GM18873 (cell line): ENCODE results near the gene TPRG1L.

Experiments used
- ATAC-seq: cut with Tn5 transposase; IDR thresholded peaks from one replicate; pipeline ENCODE4 v1.9.1; 2021; ENCODE audit warnings: mild to moderate bottlenecking, moderate library complexity, moderate number of reproducible peaks; ENCODE audit not compliant: unreplicated experiment, low FRiP score

The TPRG1L gene

GRCh38 chr1:3626025-3626424 is 1.2 kb downstream of the TPRG1L start:
- no peak for ATAC-seq

- ATAC-seq, result no peak
Measured at GRCh38 chr1:3627515-3628253, 2.9 kb downstream of the TPRG1L start.

DNA sequence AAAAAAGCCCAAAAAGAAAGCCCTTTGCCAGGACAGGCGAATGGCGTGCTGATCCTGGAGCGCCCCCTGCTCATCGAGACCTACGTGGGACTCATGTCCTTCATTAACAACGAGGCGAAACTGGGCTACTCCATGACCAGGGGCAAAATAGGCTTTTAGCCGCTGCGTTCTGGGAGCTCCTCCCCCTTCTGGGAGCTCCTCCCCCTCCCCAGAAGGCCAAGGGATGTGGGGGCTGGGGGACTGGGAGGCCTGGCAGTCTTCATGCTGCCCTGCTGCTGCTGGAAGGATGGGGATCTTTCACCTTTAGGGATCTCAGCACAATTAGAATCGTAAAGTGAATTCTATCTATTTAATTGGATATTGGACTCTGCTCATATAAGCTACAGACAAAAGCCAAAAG is 3.6 kb downstream of the TPRG1L start:
- no peak for ATAC-seq

- no peak for ATAC-seq
Measured at GRCh38 chr1:3629561-3630160, 4.8 kb downstream of the TPRG1L start.

DNA sequence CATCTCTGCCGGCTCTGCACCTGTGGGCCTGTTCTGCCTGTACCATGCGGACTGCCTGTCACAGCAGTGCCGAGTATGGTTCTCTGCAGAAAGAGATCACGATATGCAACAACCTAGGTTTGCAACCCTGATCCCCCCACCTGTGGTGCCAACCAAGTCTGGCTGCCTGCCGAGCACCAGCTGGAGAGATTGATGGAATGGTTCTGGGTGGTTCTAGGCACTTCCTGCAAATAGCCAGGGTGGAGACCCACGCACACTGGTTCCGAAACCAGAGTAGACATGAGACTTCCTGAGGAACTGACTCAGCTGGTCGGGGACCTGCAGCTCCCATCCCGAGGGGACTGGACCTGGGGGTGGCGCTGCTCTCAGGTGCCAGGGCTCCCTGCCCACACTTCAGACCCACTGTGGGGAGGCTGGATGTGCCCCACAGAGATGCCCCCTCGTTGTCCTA is 5.4 kb downstream of the TPRG1L start:
- no peak for ATAC-seq

GRCh38 chr1:3630914-3631313 is 6.1 kb downstream of the TPRG1L start:
- ATAC-seq, result no peak

DNA sequence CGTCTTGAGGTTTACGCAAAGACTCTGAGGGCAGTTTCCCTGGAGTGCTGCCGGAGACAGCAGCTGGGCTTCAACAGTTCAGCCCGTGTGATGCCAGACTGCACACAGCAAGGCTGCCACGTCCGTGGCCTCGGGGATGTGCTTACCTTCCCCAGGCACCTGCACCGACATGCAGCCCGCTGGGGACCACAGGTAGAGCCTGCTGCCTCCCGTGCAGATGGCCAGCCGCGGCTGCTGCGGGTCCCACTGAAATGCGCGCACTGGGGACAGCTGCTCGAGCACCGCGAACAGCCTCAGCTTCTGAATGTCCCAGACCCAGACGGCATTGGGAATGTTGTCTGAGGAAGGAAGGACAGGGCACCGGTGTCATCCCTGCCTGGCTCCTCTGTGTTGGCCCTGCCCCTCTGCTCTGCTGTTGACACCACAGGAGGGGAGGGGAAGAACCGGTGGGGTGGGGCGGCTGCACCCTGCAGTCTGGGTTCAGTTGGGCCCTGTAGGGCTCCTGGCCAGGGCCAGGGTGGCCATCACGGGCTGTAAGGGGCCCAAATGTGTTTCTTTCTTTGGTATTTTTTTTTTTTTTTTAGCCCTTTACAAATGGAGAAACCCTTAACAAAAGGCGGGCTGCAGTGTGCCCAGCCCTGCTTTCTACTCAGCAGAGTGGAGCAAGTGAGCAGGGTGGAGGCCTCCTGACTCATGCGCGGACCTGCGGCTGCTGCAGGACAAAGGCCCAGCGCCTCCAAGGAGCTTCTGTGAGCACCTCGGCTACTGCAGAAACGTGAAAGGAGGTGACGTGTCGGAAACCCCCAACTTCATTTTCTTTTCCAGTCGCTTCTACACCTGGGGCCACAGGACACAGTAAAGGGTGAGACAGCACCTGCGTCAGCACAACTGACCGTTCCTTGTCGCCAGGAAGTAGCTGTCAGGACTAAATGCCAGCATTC is 6.8 kb downstream of the TPRG1L start:
- no peak for ATAC-seq

DNA sequence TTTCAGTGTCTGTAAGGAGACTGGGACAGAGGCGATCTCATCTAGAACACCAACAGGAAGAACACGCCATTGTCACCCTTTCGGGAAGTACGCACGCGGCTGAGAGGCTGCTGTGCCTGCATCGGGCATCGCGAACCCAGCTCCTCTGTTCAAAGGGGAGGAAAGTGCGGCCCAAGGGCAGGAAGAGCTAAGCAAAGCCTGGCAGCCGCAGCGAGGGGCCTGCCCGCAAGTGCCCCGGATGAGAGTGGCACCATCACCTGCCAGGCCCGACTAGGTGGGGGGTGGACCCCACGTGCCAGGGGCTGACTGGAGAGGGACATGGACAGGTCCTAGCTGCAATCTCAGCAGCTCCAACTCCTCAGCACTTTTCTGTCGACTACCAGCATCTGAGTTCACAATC is 7.5 kb downstream of the TPRG1L start:
- ATAC-seq, result no peak

DNA sequence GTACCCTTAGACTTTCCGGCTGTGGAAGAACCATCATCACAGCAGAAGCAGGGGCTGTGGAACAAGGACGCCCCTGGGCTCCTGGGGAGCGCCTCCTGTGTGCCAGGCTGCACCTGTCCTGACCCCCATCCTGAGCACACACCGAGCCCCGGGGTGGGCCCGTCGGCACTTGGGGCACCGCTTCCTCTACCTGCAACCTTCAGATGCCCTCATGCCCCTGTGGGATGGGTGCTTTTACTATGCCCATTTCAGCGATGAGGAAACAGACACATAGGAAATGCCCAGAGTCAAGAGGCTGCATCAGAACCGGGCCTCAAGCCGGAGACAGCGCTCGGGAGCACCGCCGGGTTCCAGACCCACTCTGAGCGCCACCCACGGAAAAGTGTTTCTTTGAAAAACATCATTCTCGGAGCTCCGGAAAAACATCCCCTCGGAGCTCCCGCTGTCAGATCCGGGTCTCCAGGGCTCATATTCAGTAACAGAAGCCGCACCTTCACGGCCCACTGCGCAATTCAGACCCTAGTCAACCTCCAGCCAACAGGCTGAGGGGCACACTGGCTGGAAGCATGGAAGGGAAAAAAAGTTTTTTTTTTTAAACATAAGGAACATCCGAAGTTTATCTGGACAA is 8.0 kb downstream of the TPRG1L start:
- no peak for ATAC-seq

DNA sequence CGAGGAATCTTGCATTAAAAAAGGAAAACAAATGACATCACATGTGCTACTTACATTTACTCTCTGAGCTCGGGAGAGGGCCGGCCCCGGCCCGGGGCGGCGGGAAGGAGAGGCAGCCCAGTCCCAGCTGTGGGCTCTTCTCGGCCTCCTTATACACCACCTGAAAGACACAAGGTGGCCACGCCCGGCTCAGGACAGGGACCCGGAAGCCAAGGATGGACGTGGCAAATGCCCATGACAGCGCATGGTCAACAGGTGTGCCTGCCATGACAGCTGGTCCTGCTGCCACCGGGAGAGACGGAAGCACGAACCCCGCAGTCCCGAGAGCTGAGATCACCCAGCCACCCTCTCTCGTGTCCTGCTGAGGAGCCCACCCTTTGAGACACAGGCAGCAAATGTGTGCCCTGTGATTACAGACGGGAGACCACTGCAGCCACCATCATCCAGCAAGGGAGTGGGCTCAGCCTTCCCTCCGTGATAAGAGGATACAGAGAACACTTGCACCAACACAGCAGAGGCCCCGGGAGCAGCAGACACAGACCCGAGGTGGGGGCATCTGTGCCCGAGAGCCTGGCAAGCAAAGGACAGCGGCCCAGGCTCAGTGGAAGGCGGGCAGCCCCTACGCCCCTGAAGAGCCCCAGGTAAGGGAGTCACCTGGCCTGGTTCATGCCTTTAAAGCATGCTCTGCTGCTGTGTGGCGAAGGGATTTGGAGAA is 8.7 kb downstream of the TPRG1L start:
- no peak for ATAC-seq

GRCh38 chr1:3634059-3634800 is 9.4 kb downstream of the TPRG1L start:
- ATAC-seq, result no peak

DNA sequence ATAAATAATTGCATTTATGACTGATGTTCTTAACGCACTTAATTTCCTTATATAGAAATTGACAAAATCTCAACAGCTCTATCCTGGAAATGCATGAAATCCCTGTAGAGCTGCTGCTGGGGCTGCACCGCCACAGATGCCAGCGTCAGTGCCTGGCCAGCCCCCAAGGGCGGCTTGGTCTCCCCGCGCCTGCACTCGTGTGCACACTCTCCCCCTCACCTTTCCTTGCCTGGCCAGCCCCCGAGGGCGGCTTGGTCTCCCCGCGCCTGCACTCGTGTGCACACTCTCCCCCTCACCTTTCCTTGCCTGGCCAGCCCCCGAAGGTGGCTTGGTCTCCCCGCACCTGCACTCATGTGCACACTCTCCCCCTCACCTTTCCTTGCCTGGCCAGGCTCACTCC is 11.3 kb downstream of the TPRG1L start:
- ATAC-seq, result no peak

GRCh38 chr1:3636531-3636930 is 11.7 kb downstream of the TPRG1L start:
- no peak for ATAC-seq

DNA sequence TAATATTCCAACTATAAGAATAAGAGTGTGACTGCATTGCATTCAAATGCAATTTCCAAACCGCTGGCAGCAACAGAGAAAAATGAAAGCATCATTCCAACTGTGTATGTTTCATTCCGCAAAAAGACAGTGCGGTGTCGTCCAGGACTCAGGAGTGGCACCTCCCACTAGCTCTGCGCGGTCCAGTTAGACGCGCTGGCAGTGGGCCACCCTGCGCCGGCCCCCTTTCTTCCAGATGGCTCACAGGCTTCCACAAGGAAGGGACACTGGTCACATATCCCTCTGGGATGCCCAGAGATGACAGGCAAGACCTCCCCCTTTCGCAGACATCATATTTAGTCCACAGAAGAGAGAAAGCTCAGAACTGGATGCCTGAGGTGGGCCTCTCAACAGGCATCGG is 13.2 kb downstream of the TPRG1L start:
- ATAC-seq, result no peak

DNA sequence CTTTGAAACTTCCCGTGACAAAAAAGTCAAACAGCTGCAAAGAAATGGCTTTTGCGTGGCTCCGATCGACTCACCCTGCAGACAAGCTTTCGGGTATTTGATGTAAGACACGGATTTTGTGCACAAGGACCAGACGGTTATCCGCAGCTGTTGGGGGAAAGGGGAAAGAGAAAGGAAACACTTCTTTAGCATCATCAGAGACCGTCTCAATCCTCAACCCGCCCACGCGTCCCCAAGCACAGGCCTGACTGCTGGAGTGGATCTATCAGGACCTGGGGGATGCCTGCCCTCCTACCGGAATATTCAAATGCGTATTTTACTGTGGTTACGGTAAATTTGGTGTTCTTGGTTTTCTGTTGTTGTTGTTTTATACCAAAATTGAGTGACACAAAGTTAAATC is 13.9 kb downstream of the TPRG1L start:
- ATAC-seq, result no peak

DNA sequence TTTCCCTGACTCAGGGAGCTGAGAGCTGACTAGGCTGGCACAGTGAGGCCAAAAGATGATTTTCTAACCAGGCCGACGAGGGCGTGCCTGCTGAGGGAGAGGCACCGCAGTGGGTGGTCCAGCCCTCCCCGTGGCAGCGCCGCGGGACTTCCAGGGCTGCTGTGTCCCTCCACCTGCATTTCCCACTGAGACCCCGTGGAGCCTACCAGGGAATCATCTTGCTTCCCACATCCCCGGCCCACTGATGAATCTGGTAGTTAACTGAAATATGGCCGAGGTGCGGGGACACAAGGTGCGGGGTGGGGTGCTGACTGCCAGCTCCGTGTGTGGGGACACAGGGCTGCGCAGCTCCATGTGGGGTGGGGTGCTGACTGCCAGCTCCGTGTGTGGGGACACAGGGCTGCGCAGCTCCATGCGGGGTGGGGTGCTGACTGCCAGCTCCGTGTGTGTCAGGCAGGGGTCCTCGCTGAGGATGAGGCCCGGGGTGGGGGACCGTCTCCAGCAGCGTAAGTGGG is 14.6 kb downstream of the TPRG1L start:
- no peak for ATAC-seq

GRCh38 chr1:3640121-3640837 is 15.5 kb downstream of the TPRG1L start:
- ATAC-seq, result no peak

DNA sequence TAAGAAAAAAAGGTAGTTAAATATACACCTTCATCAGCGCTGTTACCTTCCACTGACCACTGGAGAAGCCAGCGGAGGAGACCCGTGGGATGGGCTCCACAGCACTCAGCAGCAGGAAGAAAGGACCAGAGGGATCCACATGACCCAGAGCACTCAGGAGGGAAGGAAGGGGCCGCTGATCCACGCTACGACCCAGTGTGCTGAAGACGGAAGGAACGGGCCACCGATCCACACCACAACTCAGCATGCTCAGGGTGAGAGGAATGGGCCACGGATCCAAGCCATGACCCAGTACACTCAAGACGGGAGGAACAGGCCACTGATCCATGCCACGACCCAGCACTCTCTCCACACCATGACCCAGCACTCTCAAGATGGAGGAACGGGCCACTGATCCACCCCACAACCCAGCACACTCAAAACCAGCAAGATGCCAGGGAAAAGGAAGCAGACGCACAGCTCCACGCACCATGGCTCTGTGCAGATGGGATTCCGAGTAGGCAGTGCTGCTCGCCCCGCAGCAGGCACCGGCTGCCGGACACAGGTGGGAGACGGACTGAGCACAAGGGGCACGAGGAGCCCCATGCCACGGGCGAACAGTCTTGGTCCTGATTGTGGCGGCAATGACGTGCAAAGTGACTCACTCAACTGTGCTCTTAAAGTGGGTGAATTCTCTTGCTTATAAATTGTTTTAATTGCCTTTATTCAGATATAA is 16.4 kb downstream of the TPRG1L start:
- ATAC-seq, result no peak
